Measurements from ENCODE around the gene MRPL4. TPM values are rescaled to one million over a fixed set of nuclear protein-coding genes. Genes with fewer than 3 reads are reported as not detected.

The MRPL4 gene
- total RNA-seq, 1 experiment from 2014 or later, result 99.3 TPM

GRCh38 chr19:10224337-10224736, 27.7 kb upstream of the MRPL4 start:
- Histone ChIP-seq H3K9me3 (ENCODE audit: control insufficient read depth, low read depth, low read length) (no peaks in the 10 kb centered on the region), H2BK20ac (ENCODE audit: low read depth, low read length, poor library complexity, severe bottlenecking) (no peak overlapping the region), H3K4me1 (ENCODE audit: insufficient read depth, low read length) (no peaks in the 10 kb centered on the region), H3K79me2 (ENCODE audit: insufficient read depth, low read length) (no peaks in the 10 kb centered on the region), H4K8ac (replicated peaks; ENCODE audit: insufficient read length, low read depth, low read length) (no peak overlapping the region), H3K79me1 (ENCODE audit: insufficient read depth, low read depth, low read length, poor library complexity, severe bottlenecking) (no peaks in the 10 kb centered on the region), H2BK12ac (ENCODE audit: insufficient read length, low read depth, low read length) (no peak overlapping the region), H3K56ac (ENCODE audit: insufficient read length, low read depth, low read length) (no peak overlapping the region), H4K20me1 (ENCODE audit: control insufficient read depth, insufficient read depth, insufficient read length) (no peaks in the 10 kb centered on the region), H3K23ac (ENCODE audit: insufficient read length, low read depth, low read length) (no peak overlapping the region), H3T11ph (ENCODE audit: low read length) (no peak overlapping the region), H2AFZ (ENCODE audit: low read length) (no peak overlapping the region), H2BK5ac (ENCODE audit: insufficient read length, low read length) (no peak overlapping the region), H2AK5ac (ENCODE audit: insufficient read length, low read length) (no peak overlapping the region), H2BK120ac (ENCODE audit: low read depth, low read length, poor library complexity, severe bottlenecking) (no peak overlapping the region), H4K5ac (ENCODE audit: insufficient read length, low read depth, low read length) (no peak overlapping the region), H2BK15ac (ENCODE audit: low read depth, low read length) (no peak overlapping the region), H3K14ac (ENCODE audit: insufficient read depth, low read length) (no peak overlapping the region), H3K18ac (ENCODE audit: insufficient read length, low read depth, low read length) (no peak overlapping the region), H3K4me2 (ENCODE audit: insufficient read depth, insufficient read length, low read length) (no peak overlapping the region), H3K23me2 (ENCODE audit: insufficient read length, low read depth, low read length, poor library complexity, severe bottlenecking) (no peaks in the 10 kb centered on the region), H4K91ac (ENCODE audit: insufficient read length, low read depth, low read length) (no peak overlapping the region), H3K27ac (ENCODE audit: insufficient read length, low read depth, low read length) (no peak overlapping the region), H3K4ac (ENCODE audit: low read depth, low read length) (no peak overlapping the region), H3K9ac (ENCODE audit: extremely low read depth, insufficient read length, low read length) (no peak overlapping the region), H3K27me3 (ENCODE audit: insufficient read depth, low read length) (no peaks in the 10 kb centered on the region)
- Mint-ChIP-seq H3K9me3 (no peaks in the 10 kb centered on the region), H3K27me3 (ENCODE audit: low read depth) (no peaks in the 10 kb centered on the region), H3K36me3 (ENCODE audit: insufficient read depth in 1 of 3, low read depth in 3 of 3) (peaks cover 3 to 13% (median 8%) of the 10 kb centered on the region in 3 experiments; a peak in 6 of 7 replicates), H3K4me3 (no peak overlapping the region; a peak in 1 of 5 replicates), H3K4me1 (peaks cover 7 to 28% of the 10 kb centered on the region in 2 experiments), H3K27ac (peak overlapping the region in 2 of 3 experiments; percentile 41 to 49; a peak in 2 of 7 replicates)
- no peak for TF ChIP-seq CTCF (conservative IDR thresholded peaks at IDR 0.05)
- DNase-seq, result no peak
- no CpG with 5 or more reads among the region's 23 CpGs for WGBS (ENCODE audit: extremely low coverage, insufficient read length, low lambda C conversion rate)

All from H9 (cell line).